Colonic mucosa (tissue), 4 donors: Measurements from ENCODE around the gene PIGC. TPM values are rescaled to one million over a fixed set of nuclear protein-coding genes. Genes with fewer than 3 reads are reported as not detected.
A peak's percentile ranks its signal among the peaks of the same experiment; 100 is the strongest.

ENCODE experiments used
- DNase-seq: peaks from one replicate; pipeline ENCODE4 v3.0.0-alpha.2; 2020
- H3K27ac ChIP-seq: fragments of 200-600 bp; one replicate; pipeline ENCODE4 v1.8.0; 2021
- H3K27me3 ChIP-seq: fragments of 200-600 bp; one replicate; pipeline ENCODE4 v1.8.0; 2021
- H3K36me3 ChIP-seq: fragments of 200-600 bp; one replicate; pipeline ENCODE4 v1.8.0; 2021
- H3K4me1 ChIP-seq: fragments of 200-600 bp; one replicate; pipeline ENCODE4 v1.8.0; 2021; ENCODE audit warnings: mild to moderate bottlenecking
- H3K4me3 ChIP-seq: fragments of 200-600 bp; one replicate; pipeline ENCODE4 v1.8.0; 2021
- H3K9ac ChIP-seq, 2 donors: one replicate each; pipeline ENCODE4 v1.7.0; 2013; ENCODE audit warnings: control low read depth in 2 of 2, low read depth in 2 of 2, low read length in 2 of 2
- H3K9me3 ChIP-seq: fragments of 200-600 bp; one replicate; pipeline ENCODE4 v1.8.0; 2021
- CTCF ChIP-seq: fragments of 200-600 bp; IDR thresholded peaks from one replicate; pipeline ENCODE4 v1.8.0; 2022; ENCODE audit warnings: antibody characterized with exemption, mild to moderate bottlenecking
- intact Hi-C: fragments of 100-400 bp; cut with DNase I; formaldehyde crosslinking; loops from one replicate; pipeline ENCODE4 v1.14.1; 2022
- total RNA-seq, 2 donors: library from RNA; stranded (reverse); fragmentation: NEBNext Ultra II Directional in 1 of 2; extraction: Animal tissue kit (Norgen Biotek cat#: 25700) in 1 of 2; gene quantifications; one replicate each; pipeline ENCODE4 v1.2.1, GENCODE V29; 2021
- donor health status: healthy.
- donor health status: DM: no; HTN: no; CAD: no.
- donor health status: DM: no; HTN: no; CAD: no.

Gene PIGC
- total RNA-seq, 2 donors from 2014 or later = 20.5 to 24.1 TPM

GRCh38 chr1:172401477-172401876 is 42.4 kb downstream of the PIGC start:
- H3K36me3 ChIP-seq = no peaks in the 10 kb centered on the region
- no peak for DNase-seq
- no peaks in the 10 kb centered on the region for H3K9me3 ChIP-seq
- TF ChIP-seq CTCF = no peak
- intact Hi-C loops = loop anchor here (2.0 to 10.0 kb wide), 2 partner anchors 311 to 397 kb away; no protein-coding TSS in a partner anchor
- no peak overlapping the region for H3K4me3 ChIP-seq
- no peaks in the 10 kb centered on the region for H3K27me3 ChIP-seq
- no peak overlapping the region for H3K27ac ChIP-seq
- H3K9ac ChIP-seq = no peak overlapping the region
- no peaks in the 10 kb centered on the region for H3K4me1 ChIP-seq

GRCh38 chr1:172400722-172401105 is 43.2 kb downstream of the PIGC start:
- H3K4me3 ChIP-seq = no peak overlapping the region
- H3K27ac ChIP-seq = no peak overlapping the region
- TF ChIP-seq CTCF = no peak
- no peak for DNase-seq
- no peak overlapping the region for H3K9ac ChIP-seq
- H3K36me3 ChIP-seq = no peaks in the 10 kb centered on the region
- no peaks in the 10 kb centered on the region for H3K27me3 ChIP-seq
- no peaks in the 10 kb centered on the region for H3K4me1 ChIP-seq
- intact Hi-C loops = loop anchor here (2.0 to 10.0 kb wide), 2 partner anchors 310 to 396 kb away; no protein-coding TSS in a partner anchor
- H3K9me3 ChIP-seq = no peaks in the 10 kb centered on the region

- no peak overlapping the region for H3K27ac ChIP-seq
- no peak overlapping the region for H3K9ac ChIP-seq
Observed at GRCh38 chr1:172399756-172400721, 43.8 kb downstream of the PIGC start.

GRCh38 chr1:172398970-172399755 is 44.7 kb downstream of the PIGC start:
- H3K4me1 ChIP-seq = no peaks in the 10 kb centered on the region
- H3K4me3 ChIP-seq = no peak overlapping the region
- peak; percentile 40 for DNase-seq
- H3K27me3 ChIP-seq = no peaks in the 10 kb centered on the region
- peak overlapping the region; percentile 41 for H3K27ac ChIP-seq
- intact Hi-C loops = loop anchor here (5.0 kb wide), 1 partner anchor 262 kb away; no protein-coding TSS in a partner anchor
- H3K9me3 ChIP-seq = no peaks in the 10 kb centered on the region
- no peak overlapping the region for H3K9ac ChIP-seq
- peak; percentile 53 for TF ChIP-seq CTCF
- no peaks in the 10 kb centered on the region for H3K36me3 ChIP-seq

More at GRCh38 chr1:172399756-172400721, 43.8 kb downstream of the PIGC start:
- no peak overlapping the region for H3K4me3 ChIP-seq
- no peaks in the 10 kb centered on the region for H3K4me1 ChIP-seq
- no peaks in the 10 kb centered on the region for H3K36me3 ChIP-seq
- H3K9me3 ChIP-seq = no peaks in the 10 kb centered on the region
- intact Hi-C loops = loop anchor here (2.0 to 10.0 kb wide), 3 partner anchors 263 to 395 kb away; no protein-coding TSS in a partner anchor
- TF ChIP-seq CTCF = no peak
- H3K27me3 ChIP-seq = no peaks in the 10 kb centered on the region
- DNase-seq = no peak

- Histone ChIP-seq H3K4me1 (no peaks in the 10 kb centered on the region), H3K27ac (no peak overlapping the region), H3K27me3 (no peaks in the 10 kb centered on the region), H3K4me3 (no peak overlapping the region), H3K9me3 (no peaks in the 10 kb centered on the region), H3K9ac (no peak overlapping the region), H3K36me3 (no peaks in the 10 kb centered on the region)
- no peak for DNase-seq
- no peak for TF ChIP-seq CTCF
- intact Hi-C loops = loop anchor here (5.0 kb wide), 1 partner anchor 261 kb away; no protein-coding TSS in a partner anchor
Observed at GRCh38 chr1:172398193-172398592, 45.7 kb downstream of the PIGC start.
